Spinal cord (tissue), 10 donors: ENCODE measurements around the gene IRF2. TPM values are rescaled to one million over a fixed set of nuclear protein-coding genes. Genes with fewer than 3 reads are reported as not detected.
"Not testable (repeated sequence)": the region's sequence is repeated elsewhere in the genome, so short reads cannot be mapped to it uniquely, and the experiment has no call there.

ENCODE experiments used
- DNase-seq, 6 donors: peaks; one replicate each; pipeline versions ENCODE4 v3.0.0 to v3.0.0-alpha.2; 2013 to 2015; ENCODE audit warnings: low spot score in 6 of 6, low read depth in 4 of 6
- H3K27ac ChIP-seq: one replicate; pipeline ENCODE4 v1.5.1; 2013; ENCODE audit warnings: low read depth, low read length, control low read depth
- H3K27me3 ChIP-seq: one replicate; pipeline ENCODE4 v1.6.1; 2013; ENCODE audit warnings: low read length; ENCODE audit not compliant: control insufficient read depth, insufficient read depth
- H3K36me3 ChIP-seq: one replicate; pipeline ENCODE4 v1.6.1; 2013; ENCODE audit warnings: low read length; ENCODE audit not compliant: control insufficient read depth, insufficient read depth
- H3K4me1 ChIP-seq: one replicate; pipeline ENCODE4 v1.6.1; 2013; ENCODE audit warnings: low read length; ENCODE audit not compliant: control insufficient read depth, insufficient read depth
- H3K4me3 ChIP-seq: one replicate; pipeline ENCODE4 v1.5.1; 2013; ENCODE audit warnings: low read depth, low read length, control low read depth
- H3K9me3 ChIP-seq: one replicate; pipeline ENCODE4 v1.6.1; 2013; ENCODE audit warnings: low read length; ENCODE audit not compliant: control insufficient read depth, insufficient read depth
- WGBS: methylation state at CpG from one replicate; pipeline ENCODE4 v1.1.5; 2013; ENCODE audit warnings: missing lambda C conversion rate; ENCODE audit not compliant: insufficient coverage; 5-methylcytosine and 5-hydroxymethylcytosine counted together
- polyA plus RNA-seq, 2 donors: library from polyadenylated mRNA; unstranded; fragments of 120-200 nt; gene quantifications; one replicate each; pipeline ENCODE4 v1.2.1, GENCODE V29; 2013; ENCODE audit not compliant: insufficient read length in 2 of 2
- total RNA-seq, 2 donors: library from RNA; depleted of rRNA in 1 of 2; stranded (reverse); fragments of 120-200 nt in 1 of 2; fragments of >200 nt in 1 of 2; gene quantifications; one replicate each; pipeline versions ENCODE4 v1.2.3 to v1.2.4, GENCODE V29; 2013 to 2014
- donor health status: healthy.

IRF2 gene
- total and polyA plus RNA-seq, 4 donors: 19.6 to 33.7 (median 24.6) TPM

DNA sequence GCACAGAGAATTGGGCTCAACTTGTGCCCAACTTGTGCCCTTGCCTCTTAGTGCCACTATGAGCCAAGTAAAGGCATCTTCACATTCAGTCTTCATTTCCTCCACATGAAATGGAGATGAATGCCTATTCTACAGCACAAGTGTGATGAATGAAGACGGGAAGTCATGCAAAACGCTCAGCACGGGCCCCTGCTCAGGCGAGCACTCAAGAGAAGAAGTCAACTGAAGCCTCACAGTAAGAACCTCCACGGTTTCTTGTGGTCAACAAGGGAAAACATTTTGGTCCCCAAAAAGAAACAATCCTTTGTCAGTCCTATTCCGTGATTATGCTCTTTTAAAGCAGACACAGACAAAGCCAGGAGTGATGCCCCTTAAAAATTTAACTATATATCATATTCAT, 87.0 kb downstream of the IRF2 start:
- DNase-seq: no peak
- H3K27me3 ChIP-seq: no peaks in the 10 kb centered on the region
- 58% methylated on average over 5 of the region's 6 CpGs for WGBS
- no peak overlapping the region for H3K4me3 ChIP-seq
- peaks cover 29% of the 10 kb centered on the region for H3K36me3 ChIP-seq
- H3K27ac ChIP-seq: no peak overlapping the region
- peaks cover 40% of the 10 kb centered on the region for H3K4me1 ChIP-seq
- H3K9me3 ChIP-seq: no peaks in the 10 kb centered on the region

DNA sequence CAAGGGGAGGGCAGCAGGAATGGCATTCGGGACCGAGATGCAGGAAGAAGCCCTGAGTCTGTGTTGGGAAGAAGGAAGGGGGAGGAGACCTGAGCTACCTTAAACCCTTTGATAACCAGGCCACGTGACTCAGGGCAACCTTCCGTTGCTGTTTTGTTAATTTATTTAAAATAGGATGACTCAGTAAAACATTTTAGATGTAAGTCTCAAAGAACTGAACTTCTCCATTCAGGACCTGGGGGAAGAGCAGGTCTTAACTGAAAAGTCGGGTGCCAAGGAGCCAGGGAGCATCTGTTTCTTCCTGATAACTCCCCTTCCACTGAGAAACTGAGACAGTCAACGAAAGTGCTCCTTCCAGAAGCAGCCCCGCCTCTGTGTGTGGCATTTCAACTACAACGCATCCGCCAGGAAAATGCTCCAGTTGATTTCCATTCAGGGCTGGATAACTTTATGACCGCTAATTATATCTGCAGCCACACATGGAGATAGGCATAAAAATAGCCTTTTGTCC, 88.0 kb downstream of the IRF2 start:
- DNase-seq: peak in 1 of 6 donors; percentile 57
- Histone ChIP-seq H3K4me3 (no peak overlapping the region), H3K27me3 (no peaks in the 10 kb centered on the region), H3K9me3 (no peaks in the 10 kb centered on the region), H3K4me1 (peaks cover 38% of the 10 kb centered on the region), H3K36me3 (peaks cover 26% of the 10 kb centered on the region), H3K27ac (peak overlapping the region; percentile 64)
- WGBS: 70% methylated on average over 5 of the region's 10 CpGs

DNA sequence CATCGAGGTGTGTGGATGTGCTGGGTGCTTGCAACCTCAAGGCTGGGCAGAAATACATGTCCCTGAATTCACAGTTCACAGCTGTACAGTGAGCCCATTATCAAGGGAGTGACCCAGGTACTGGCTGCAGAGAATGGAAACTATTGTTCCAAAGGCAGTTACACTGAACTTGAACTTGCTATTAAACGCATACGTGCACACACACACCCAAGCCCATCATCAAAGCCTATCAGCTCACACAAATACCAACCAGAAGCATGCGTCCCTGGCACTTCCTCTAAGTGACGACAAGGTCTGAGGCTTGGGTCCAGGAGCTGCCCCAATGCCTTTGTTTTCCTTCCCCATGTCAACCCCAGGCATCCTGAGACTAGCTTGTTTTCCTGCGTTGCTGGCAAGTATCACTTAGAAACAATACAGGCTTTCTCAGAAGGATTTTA, 88.6 kb downstream of the IRF2 start:
- Histone ChIP-seq H3K4me1 (peaks cover 36% of the 10 kb centered on the region), H3K4me3 (no peak overlapping the region), H3K9me3 (no peaks in the 10 kb centered on the region), H3K36me3 (peaks cover 22% of the 10 kb centered on the region), H3K27me3 (no peaks in the 10 kb centered on the region), H3K27ac (peak overlapping the region; percentile 64)
- no peak for DNase-seq
- 63% methylated on average over 5 of the region's 6 CpGs for WGBS

DNA sequence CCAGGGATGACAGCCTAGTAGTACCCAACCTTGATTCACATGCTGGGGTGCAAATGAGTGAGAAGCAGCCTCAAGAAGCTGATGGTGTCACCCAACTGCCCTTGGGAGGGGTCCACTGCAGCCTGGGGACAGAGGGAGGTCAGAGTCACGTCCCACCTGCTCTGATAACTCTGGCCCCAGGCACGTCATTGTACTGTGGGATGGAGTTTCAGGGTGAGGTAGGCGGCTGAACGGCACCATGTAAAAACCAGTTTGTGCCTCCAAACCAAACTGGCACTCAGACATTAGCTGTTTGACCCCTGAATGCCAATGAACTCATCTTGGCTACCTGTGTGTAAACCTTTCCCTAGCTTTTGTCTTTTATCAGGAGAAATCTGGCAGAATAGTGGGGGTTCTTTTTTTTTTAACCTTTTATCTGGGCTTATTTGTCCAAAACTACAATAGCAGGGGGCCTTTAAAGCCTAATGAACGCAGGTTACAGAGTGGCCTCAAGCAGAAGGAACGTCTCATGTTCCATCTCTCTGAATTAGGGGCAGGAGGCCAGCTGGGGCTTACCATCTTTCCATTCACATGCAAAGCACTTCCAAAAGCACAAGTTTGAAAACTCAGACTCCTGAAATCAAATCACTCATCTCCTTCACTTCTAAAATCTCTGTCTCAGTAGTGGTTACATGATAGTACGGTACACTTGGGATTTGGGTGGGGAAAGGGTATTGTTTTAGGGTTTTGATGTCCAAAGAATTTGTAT, 89.4 kb downstream of the IRF2 start:
- Histone ChIP-seq H3K9me3 (no peaks in the 10 kb centered on the region), H3K4me1 (peaks cover 29% of the 10 kb centered on the region), H3K4me3 (no peak overlapping the region), H3K36me3 (peaks cover 14% of the 10 kb centered on the region), H3K27ac (peak overlapping the region; percentile 64), H3K27me3 (no peaks in the 10 kb centered on the region)
- no peak for DNase-seq
- 83% methylated on average over 6 of the region's 7 CpGs for WGBS

DNA sequence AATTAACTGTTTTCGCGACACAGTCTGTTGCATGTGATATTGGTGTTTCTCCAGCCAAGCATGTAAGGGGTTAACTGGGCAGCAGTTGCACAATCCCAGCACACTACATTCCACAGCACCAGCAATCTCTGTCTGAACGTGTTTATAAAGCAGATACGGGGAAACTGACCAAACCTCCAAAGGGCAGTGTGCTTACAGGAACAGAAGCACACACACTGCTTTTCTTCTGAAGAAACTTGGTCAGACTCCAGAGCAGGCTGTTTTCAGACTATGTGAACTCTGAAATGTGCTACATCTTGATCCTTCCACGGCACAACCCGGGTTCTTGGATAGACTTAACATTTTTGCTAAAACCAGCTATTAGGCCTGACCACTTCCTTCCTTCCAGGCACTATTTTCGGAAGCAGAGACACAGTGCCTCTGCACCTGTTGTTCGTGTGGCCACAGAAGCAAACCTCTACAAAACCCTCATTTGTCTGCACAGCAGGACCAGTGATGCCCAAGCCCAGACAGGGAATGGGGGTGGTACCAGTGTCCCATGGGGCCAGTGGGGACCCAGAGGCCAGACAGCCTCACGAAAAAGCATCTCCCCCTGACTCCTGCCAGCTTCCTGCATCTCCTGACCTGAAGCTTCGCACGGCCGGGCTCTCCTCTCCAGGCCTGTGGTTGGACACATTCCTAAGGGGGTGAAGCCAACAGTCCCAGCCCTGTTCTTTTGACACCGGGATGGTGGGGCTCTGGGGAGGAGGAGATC, 90.1 kb downstream of the IRF2 start:
- Histone ChIP-seq H3K36me3 (peaks cover 12% of the 10 kb centered on the region), H3K27me3 (no peaks in the 10 kb centered on the region), H3K4me1 (peaks cover 24% of the 10 kb centered on the region), H3K9me3 (no peaks in the 10 kb centered on the region), H3K4me3 (no peak overlapping the region), H3K27ac (peak overlapping the region; percentile 64)
- peak in 1 of 6 donors; percentile 69 for DNase-seq
- WGBS: 36% methylated on average over 10 of the region's 13 CpGs

DNA sequence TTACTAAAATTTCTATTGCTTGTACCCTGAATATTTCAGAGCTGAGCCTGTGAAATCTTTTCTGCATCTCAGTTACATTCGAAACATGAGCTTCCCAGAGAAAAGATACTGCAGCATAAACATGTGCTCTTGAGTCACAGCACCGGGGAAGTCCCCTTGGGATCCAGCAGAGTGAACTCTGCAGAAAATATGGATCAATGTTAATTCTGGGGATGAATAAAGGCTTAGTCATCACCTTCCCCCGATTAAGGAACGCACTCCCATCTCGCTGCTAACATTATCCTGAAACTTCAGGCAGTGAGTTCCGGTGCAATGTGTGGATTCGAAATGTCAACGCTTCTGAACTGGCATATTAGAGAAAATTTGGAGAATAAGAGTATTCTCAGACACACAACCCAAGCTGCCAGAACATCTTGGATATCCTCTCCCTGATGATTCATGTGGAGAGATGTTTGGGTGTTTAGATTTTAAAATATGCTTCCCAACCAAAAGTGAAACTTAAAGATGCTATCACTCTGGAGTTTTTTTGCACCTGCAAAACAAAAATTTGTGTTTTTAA, 90.8 kb downstream of the IRF2 start:
- peak overlapping the region; percentile 64 for H3K27ac ChIP-seq
- 59% methylated on average over 5 of the region's 8 CpGs for WGBS
- H3K4me1 ChIP-seq: peaks cover 24% of the 10 kb centered on the region
- DNase-seq: no peak
- H3K9me3 ChIP-seq: no peaks in the 10 kb centered on the region
- H3K4me3 ChIP-seq: no peak overlapping the region
- no peaks in the 10 kb centered on the region for H3K27me3 ChIP-seq
- peaks cover 6% of the 10 kb centered on the region for H3K36me3 ChIP-seq

DNA sequence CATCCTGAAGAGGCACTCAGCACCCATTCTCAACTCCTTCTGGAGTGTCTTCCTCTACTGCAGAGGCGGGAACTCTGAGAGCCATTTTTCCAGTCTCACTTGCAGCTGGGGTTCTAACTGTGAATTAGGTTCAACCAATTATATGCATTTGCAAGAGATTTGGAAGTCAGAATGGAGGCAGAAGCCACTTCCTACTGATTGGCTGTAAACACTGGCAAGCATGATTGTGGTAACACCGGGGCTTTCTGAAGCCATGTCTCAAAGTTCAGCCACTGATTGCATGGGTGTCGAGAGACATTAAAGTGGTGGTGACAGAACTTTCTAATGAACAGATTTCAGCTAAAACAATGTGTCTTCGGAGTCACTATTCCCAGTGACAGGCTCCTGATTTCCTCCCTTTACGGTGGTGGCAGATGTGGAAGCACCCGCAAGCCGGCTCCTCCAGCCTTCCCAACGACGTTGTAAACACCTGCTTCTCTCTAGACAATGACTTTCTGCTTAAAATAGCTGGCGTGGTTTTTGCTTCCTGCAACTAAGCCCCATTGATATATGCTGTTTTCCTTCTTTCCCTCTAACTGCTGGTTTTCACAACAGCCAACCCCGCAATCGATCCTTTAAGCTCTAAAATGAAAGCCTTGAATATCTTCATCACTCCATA, 92.0 kb downstream of the IRF2 start:
- peak in 1 of 6 donors; percentile 73 for DNase-seq
- no peaks in the 10 kb centered on the region for H3K36me3 ChIP-seq
- no peaks in the 10 kb centered on the region for H3K9me3 ChIP-seq
- no peak overlapping the region for H3K4me3 ChIP-seq
- peaks cover 24% of the 10 kb centered on the region for H3K4me1 ChIP-seq
- H3K27ac ChIP-seq: no peak overlapping the region
- H3K27me3 ChIP-seq: no peaks in the 10 kb centered on the region
- 37% methylated on average over 10 of the region's 12 CpGs for WGBS

DNA sequence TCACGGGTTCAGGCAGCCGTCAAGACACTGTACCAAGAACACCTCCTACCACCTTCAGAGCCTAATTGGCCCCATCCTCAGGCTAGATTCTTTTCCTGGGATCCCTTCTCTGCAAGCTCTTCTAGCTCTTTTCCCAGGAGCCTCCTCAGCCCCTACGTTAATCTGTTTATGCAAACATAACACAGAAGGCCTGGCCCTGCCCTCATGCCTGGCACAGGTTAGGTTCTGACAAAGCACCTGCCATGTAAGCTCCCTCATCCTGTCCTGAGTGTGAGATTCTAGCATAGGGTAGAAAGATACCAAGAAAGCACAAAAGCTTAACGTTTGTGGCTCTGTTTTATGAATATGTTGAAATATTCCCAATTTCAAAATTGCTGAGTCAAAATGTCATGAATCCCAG, 93.6 kb downstream of the IRF2 start:
- Histone ChIP-seq H3K9me3 (no peaks in the 10 kb centered on the region), H3K4me1 (peaks cover 14% of the 10 kb centered on the region), H3K27ac (no peak overlapping the region), H3K27me3 (no peaks in the 10 kb centered on the region), H3K4me3 (no peak overlapping the region), H3K36me3 (no peaks in the 10 kb centered on the region)
- no peak for DNase-seq
- WGBS: 97% methylated on average over 2 of the region's 4 CpGs

DNA sequence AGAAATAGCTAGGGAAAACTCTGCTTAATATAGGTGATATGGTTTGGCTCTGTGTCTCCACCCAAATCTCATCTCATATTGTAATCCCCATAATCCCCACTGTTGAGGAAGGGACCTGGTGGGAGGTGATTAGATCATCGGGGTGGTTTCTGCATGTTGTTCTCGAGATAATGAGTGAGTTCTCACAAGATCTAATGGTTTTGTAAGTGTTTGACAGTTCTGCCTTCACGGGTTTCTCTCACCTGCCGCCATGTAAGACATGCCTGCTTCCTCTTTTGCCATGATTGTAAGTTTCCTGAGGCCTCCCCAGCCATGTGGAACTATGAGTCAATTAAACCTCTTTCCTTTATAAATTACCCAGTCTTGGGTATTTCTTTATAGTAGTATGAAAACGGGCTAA, 94.1 kb downstream of the IRF2 start:
- not testable (repeated sequence) for DNase-seq, H3K9me3 ChIP-seq, H3K4me3 ChIP-seq, H3K27me3 ChIP-seq, H3K36me3 ChIP-seq, H3K27ac ChIP-seq
- H3K4me1 ChIP-seq: peaks cover 11% of the 10 kb centered on the region
- WGBS: 93% methylated on average over 3 of the region's 5 CpGs
